T-helper 1 cell treated with Interleukin-12 subunit alpha and Interleukin-12 subunit beta and Interleukin-4 antibody, amounts not matched to agents 30 ng/mL and 1 ng/mL, for 36 hours (primary cell): ENCODE results near the gene UCHL5. TPM values are rescaled to one million over a fixed set of nuclear protein-coding genes. Genes with fewer than 3 reads are reported as not detected.

Experiments used
- intact Hi-C: fragments of 100-400 bp; cut with micrococcal nuclease; formaldehyde crosslinking; loops from one replicate; pipeline ENCODE4 v1.15.1; 2024
- total RNA-seq: library from RNA; stranded (reverse); gene quantifications from 2 replicates; pipeline ENCODE4 v1.2.3, GENCODE V29; 2022

UCHL5 gene
- total RNA-seq, 1 donor from 2014 or later = 53.9 TPM

DNA sequence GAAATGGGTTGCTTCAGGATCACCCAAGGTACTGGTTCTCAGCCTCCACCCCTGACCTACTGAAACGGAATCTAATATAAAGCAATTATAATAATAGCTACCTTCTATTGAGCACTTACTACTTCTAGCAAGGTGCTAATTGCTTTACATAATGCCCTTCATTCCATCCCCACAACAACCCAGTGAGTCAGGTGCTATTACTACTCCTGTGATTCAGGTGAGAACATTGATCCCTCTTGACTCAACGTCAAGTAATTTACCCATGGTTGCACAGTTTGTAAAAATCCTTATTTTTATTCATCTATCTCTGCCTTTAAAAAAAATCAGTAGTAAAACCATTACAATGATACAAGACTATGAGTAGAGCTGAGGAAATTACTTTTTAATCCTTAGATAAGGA lies 85.2 kb downstream of the UCHL5 start:
- intact Hi-C loops = no loop called here

GRCh38 chr1:192973202-192973601 lies 86.0 kb downstream of the UCHL5 start:
- intact Hi-C loops = no loop called here

DNA sequence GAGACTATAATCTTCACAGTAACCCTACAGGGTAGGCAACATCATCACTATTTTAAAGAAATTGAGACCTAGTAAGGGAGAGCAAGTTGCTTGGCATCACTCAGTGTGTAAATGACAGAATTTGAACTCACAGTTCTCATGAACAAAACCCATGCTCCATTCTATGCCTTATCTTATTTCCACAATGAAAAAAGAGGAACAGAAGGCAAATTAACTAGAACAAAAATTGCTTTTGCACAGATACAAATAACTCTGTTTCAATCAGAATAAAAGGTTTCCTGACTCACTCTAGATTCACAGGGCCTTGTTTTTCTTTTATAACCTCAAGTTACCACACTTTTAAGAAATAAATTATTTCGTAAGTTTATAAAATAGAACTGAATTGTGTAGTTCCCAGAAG lies 90.1 kb downstream of the UCHL5 start:
- intact Hi-C loops = no loop called here

DNA sequence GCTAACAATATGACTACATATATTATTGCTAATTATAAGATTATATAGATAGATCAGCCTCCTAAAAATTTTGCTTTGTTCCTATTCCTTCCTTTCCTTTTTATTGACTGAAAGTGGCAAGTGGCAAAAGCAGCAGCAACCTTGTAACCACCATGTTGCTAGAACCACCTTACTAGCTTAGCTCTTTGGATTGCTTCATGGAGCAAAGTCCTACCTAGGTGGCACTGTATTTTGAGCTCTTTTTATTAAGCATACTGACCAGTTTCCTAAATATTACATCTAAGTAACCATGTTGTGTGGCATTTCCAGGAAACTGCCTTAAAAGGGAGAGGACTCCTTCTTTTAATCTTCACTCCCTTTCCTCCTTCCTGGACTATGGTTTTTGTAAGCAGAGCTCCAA lies 90.8 kb downstream of the UCHL5 start:
- intact Hi-C loops = no loop called here

- intact Hi-C loops = no loop called here
These were observed 91.3 kb downstream of the UCHL5 start for GRCh38 chr1:192967901-192968300.

- intact Hi-C loops = no loop called here
These were observed 91.8 kb downstream of the UCHL5 start for GRCh38 chr1:192967211-192967877.

- intact Hi-C loops = no loop called here
These were observed 93.1 kb downstream of the UCHL5 start for GRCh38 chr1:192966073-192966472.

DNA sequence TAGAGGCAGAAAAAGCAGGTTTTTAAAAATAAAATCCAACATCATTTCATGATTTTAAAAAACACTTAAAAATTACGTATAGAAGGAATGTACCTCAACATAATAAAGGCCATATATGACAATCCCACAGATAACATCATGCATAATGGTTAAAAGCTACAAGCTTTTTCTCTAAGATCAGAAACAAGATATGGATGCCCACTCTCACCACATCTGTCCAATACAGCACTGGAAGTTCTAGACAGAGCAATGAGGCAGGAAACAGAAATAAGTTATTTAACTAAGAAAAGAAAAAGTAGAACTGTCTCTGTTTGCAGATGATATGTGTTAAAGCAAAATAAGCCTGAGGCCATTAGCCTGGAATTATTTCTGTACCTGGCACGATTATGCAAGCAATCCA lies 96.3 kb downstream of the UCHL5 start:
- intact Hi-C loops = no loop called here

Other genes with a start within 250 kb of the UCHL5 start
- 62.5 and 74.8 TPM in 2 replicates for gene RO60, start 252 bp upstream of the UCHL5 start, total RNA-seq
- 18.5 and 19.8 TPM in 2 replicates for gene GLRX2, start 46.1 kb upstream of the UCHL5 start, total RNA-seq
- gene CDC73, start 62.7 kb upstream of the UCHL5 start, total RNA-seq = 65.3 and 68.7 TPM in 2 replicates
- 2.1 and 2.9 TPM in 2 replicates for gene B3GALT2, start 127.3 kb upstream of the UCHL5 start, total RNA-seq